Measurements from ENCODE around the gene AK3. TPM values are rescaled to one million over a fixed set of nuclear protein-coding genes. Genes with fewer than 3 reads are reported as not detected.

AK3 gene
- total RNA-seq, 1 donor from 2014 or later: 45.1 TPM

DNA sequence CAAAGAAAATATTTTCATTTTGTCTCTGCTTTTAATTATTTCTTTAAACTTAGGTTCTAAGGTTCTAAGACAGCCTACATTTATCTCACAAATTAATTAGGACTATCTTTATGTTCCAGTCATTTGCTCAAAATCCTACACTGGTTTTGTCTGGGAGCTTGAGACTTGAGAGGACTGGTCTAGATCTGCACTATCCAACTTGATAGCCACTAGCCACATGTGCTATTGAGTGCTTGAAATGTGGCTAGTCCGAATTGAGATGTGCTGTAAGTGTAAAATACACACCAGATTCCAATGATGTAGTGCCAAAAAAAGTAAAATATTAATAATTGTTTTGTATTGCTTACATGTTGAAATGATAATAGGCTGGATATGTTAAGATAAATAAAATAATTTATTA is 54.4 kb downstream of the AK3 start:
- no peak overlapping the region for H3K27ac Mint-ChIP-seq (ENCODE audit: unreplicated experiment)

DNA sequence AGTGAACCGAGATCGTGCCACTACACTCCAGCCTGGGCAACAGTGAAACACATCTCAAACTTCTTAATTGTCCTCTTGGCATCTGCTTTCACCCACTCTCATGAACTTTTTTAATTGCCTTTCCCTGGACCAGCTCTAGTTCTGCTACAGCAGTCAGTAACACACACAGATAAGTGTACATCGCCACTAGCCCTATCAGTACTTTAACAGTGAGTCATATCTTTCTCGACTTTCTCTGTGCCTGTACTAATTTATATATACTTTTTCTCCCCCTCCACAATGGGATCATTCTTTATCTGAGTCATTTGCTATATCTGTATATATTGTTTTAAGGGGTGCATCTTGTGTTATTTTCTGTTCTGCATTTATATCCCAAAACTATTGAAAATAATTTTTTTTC is 54.9 kb downstream of the AK3 start:
- no peak overlapping the region for H2AFZ ChIP-seq (ENCODE audit: low read depth, low read length)
- peak; percentile 13 for FAIRE-seq
- H4K20me1 ChIP-seq (ENCODE audit: insufficient read depth, low read length): peaks cover 13% of the 10 kb centered on the region
- peaks cover 3% of the 10 kb centered on the region for H3K36me3 Mint-ChIP-seq (ENCODE audit: low read depth, unreplicated experiment)
- H3K4me1 Mint-ChIP-seq (ENCODE audit: low read depth, unreplicated experiment): peaks cover 8% of the 10 kb centered on the region
- no peak overlapping the region for H3K4me2 ChIP-seq (ENCODE audit: low read length)
- H3K9me3 ChIP-seq (ENCODE audit: insufficient read depth, low read depth, low read length): no peaks in the 10 kb centered on the region
- peaks cover 5% of the 10 kb centered on the region for H3K4me1 ChIP-seq (ENCODE audit: insufficient read depth, low read length)
- TF ChIP-seq, protein P1, sequence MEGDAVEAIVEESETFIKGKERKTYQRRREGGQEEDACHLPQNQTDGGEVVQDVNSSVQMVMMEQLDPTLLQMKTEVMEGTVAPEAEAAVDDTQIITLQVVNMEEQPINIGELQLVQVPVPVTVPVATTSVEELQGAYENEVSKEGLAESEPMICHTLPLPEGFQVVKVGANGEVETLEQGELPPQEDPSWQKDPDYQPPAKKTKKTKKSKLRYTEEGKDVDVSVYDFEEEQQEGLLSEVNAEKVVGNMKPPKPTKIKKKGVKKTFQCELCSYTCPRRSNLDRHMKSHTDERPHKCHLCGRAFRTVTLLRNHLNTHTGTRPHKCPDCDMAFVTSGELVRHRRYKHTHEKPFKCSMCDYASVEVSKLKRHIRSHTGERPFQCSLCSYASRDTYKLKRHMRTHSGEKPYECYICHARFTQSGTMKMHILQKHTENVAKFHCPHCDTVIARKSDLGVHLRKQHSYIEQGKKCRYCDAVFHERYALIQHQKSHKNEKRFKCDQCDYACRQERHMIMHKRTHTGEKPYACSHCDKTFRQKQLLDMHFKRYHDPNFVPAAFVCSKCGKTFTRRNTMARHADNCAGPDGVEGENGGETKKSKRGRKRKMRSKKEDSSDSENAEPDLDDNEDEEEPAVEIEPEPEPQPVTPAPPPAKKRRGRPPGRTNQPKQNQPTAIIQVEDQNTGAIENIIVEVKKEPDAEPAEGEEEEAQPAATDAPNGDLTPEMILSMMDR (IDR thresholded peaks at IDR 0.05; ENCODE audit: insufficient read depth, low read depth, low read length): no peak
- no peak for TF ChIP-seq EZH2 (IDR thresholded peaks at IDR 0.05; ENCODE audit: insufficient read depth, low read length)
- no peak overlapping the region for H3K4me3 ChIP-seq (ENCODE audit: insufficient read depth, low read depth, low read length)
- peaks cover 45% of the 10 kb centered on the region for H3K79me2 ChIP-seq (ENCODE audit: insufficient read depth, low read length)
- H3K27ac Mint-ChIP-seq (ENCODE audit: unreplicated experiment): no peak overlapping the region
- no peaks in the 10 kb centered on the region for H3K27me3 ChIP-seq (ENCODE audit: insufficient read depth, low read length)
- H3K4me3 Mint-ChIP-seq (ENCODE audit: unreplicated experiment): no peak overlapping the region
- H3K9me3 Mint-ChIP-seq (ENCODE audit: unreplicated experiment): no peaks in the 10 kb centered on the region
- H3K36me3 ChIP-seq (ENCODE audit: insufficient read depth, low read length): peaks cover 3% of the 10 kb centered on the region
- H3K9ac ChIP-seq (ENCODE audit: low read length): no peak overlapping the region
- H3K27me3 Mint-ChIP-seq (ENCODE audit: low read depth, unreplicated experiment): no peaks in the 10 kb centered on the region
- peak; percentile 42 for DNase-seq (ENCODE audit: low read depth)
- H3K27ac ChIP-seq (ENCODE audit: low read depth, low read length): no peak overlapping the region

More for the DNA sequence above, 54.4 kb downstream of the AK3 start:
- peaks cover 8% of the 10 kb centered on the region for H3K4me1 Mint-ChIP-seq (ENCODE audit: low read depth, unreplicated experiment)
- no peak for FAIRE-seq
- no peak overlapping the region for H3K4me3 Mint-ChIP-seq (ENCODE audit: unreplicated experiment)
- Histone ChIP-seq H2AFZ (ENCODE audit: low read depth, low read length) (no peak overlapping the region), H3K4me3 (ENCODE audit: insufficient read depth, low read depth, low read length) (no peak overlapping the region), H3K4me2 (ENCODE audit: low read length) (no peak overlapping the region), H3K4me1 (ENCODE audit: insufficient read depth, low read length) (peaks cover 4% of the 10 kb centered on the region), H3K9me3 (ENCODE audit: insufficient read depth, low read depth, low read length) (no peaks in the 10 kb centered on the region), H3K79me2 (ENCODE audit: insufficient read depth, low read length) (peaks cover 43% of the 10 kb centered on the region), H3K27ac (ENCODE audit: low read depth, low read length) (no peak overlapping the region), H4K20me1 (ENCODE audit: insufficient read depth, low read length) (peaks cover 18% of the 10 kb centered on the region), H3K9ac (ENCODE audit: low read length) (no peak overlapping the region), H3K36me3 (ENCODE audit: insufficient read depth, low read length) (peaks cover 3% of the 10 kb centered on the region), H3K27me3 (ENCODE audit: insufficient read depth, low read length) (no peaks in the 10 kb centered on the region)
- H3K27me3 Mint-ChIP-seq (ENCODE audit: low read depth, unreplicated experiment): no peaks in the 10 kb centered on the region
- no peaks in the 10 kb centered on the region for H3K9me3 Mint-ChIP-seq (ENCODE audit: unreplicated experiment)
- H3K36me3 Mint-ChIP-seq (ENCODE audit: low read depth, unreplicated experiment): peaks cover 3% of the 10 kb centered on the region
- no peak for DNase-seq (ENCODE audit: low read depth)
- TF ChIP-seq EZH2 (IDR thresholded peaks at IDR 0.05; ENCODE audit: insufficient read depth, low read length): no peak
- TF ChIP-seq, protein P1 (IDR thresholded peaks at IDR 0.05; ENCODE audit: insufficient read depth, low read depth, low read length): no peak

DNA sequence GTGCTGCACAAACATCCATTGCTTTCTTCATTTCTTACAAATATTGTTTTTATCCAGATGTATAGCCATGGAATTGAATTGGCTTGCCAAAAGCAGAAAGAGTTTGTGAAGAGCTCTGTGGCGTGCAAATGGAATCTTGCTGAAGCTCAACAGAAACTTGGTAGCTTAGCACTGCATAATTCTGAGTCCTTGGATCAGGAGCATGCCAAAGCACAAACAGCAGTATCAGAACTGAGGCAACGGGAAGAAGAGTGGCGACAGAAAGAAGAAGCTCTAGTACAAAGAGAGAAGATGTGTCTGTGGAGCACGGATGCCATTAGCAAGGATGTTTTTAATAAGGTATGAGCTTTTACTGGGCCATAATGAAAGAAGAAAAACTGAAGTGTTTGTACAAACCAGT is 56.2 kb downstream of the AK3 start:
- H3K36me3 ChIP-seq (ENCODE audit: insufficient read depth, low read length): peaks cover 3% of the 10 kb centered on the region
- Mint-ChIP-seq H3K4me3 (ENCODE audit: unreplicated experiment) (no peak overlapping the region), H3K27ac (ENCODE audit: unreplicated experiment) (no peak overlapping the region), H3K4me1 (ENCODE audit: low read depth, unreplicated experiment) (peaks cover 8% of the 10 kb centered on the region), H3K9me3 (ENCODE audit: unreplicated experiment) (no peaks in the 10 kb centered on the region), H3K36me3 (ENCODE audit: low read depth, unreplicated experiment) (peaks cover 3% of the 10 kb centered on the region), H3K27me3 (ENCODE audit: low read depth, unreplicated experiment) (no peaks in the 10 kb centered on the region)
- H3K27me3 ChIP-seq (ENCODE audit: insufficient read depth, low read length): no peaks in the 10 kb centered on the region
- TF ChIP-seq, protein P1 (IDR thresholded peaks at IDR 0.05; ENCODE audit: insufficient read depth, low read depth, low read length): no peak
- no peak for TF ChIP-seq EZH2 (IDR thresholded peaks at IDR 0.05; ENCODE audit: insufficient read depth, low read length)
- H3K27ac ChIP-seq (ENCODE audit: low read depth, low read length): no peak overlapping the region
- H3K4me2 ChIP-seq (ENCODE audit: low read length): no peak overlapping the region
- DNase-seq (ENCODE audit: low read depth) (no peak), FAIRE-seq (no peak)
- peaks cover 51% of the 10 kb centered on the region for H3K79me2 ChIP-seq (ENCODE audit: insufficient read depth, low read length)
- H3K9ac ChIP-seq (ENCODE audit: low read length): no peak overlapping the region
- no peaks in the 10 kb centered on the region for H3K9me3 ChIP-seq (ENCODE audit: insufficient read depth, low read depth, low read length)
- peaks cover 14% of the 10 kb centered on the region for H3K4me1 ChIP-seq (ENCODE audit: insufficient read depth, low read length)
- no peak overlapping the region for H3K4me3 ChIP-seq (ENCODE audit: insufficient read depth, low read depth, low read length)
- peaks cover 14% of the 10 kb centered on the region for H4K20me1 ChIP-seq (ENCODE audit: insufficient read depth, low read length)
- no peak overlapping the region for H2AFZ ChIP-seq (ENCODE audit: low read depth, low read length)

All from astrocyte (in vitro differentiated cells and primary cell).